Endothelial cell of umbilical vein (primary cell): ENCODE results near the gene PRDM11.

Experiments
- EZH2 ChIP-seq: IDR thresholded peaks from 2 replicates; pipeline ENCODE4 v1.6.1; 2012; ENCODE audit warnings: borderline replicate concordance, low read depth, mild to moderate bottlenecking, moderate library complexity, low read length, inconsistent platforms; ENCODE audit not compliant: severe bottlenecking
- POLR2A ChIP-seq: IDR thresholded peaks from 2 replicates; pipeline ENCODE4 v1.6.1; 2012; ENCODE audit warnings: low read depth, mild to moderate bottlenecking, control low read depth, low read length
- TF ChIP-seq, protein P1 (sequence below), 2 donors: IDR thresholded peaks; 1 replicate in 1 of 2; 2 replicates in 1 of 2; pipeline ENCODE4 v1.5.1; 2011; ENCODE audit warnings: low read length in 2 of 2, mild to moderate bottlenecking in 2 of 2, moderate library complexity in 2 of 2, control low read depth in 1 of 2, inconsistent platforms in 1 of 2, low read depth in 1 of 2; ENCODE audit not compliant: insufficient read depth in 1 of 2; ENCODE audit errors: extremely low read depth in 1 of 2

DNA sequence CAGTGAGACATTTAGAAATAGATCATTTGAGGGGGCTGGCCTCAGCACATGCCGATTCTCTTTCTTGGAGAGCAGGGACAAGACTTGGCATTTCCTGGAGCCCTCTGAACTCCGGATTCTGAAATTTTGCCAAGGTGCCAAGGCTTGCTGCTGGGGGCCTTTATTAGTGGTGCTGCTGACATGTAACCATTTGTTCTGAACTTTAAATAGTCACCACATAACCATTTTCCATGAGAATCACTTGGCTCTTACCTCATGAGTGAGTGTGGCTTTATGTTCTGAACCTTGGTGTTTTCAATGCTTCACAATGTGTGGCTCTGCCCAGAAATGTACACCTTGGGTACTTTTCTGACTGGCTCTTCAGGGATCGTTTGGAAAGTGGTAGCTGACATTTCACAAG, 106.4 kb downstream of the PRDM11 start:
- TF ChIP-seq POLR2A, result no peak
- TF ChIP-seq EZH2, result no peak
- TF ChIP-seq, protein P1, sequence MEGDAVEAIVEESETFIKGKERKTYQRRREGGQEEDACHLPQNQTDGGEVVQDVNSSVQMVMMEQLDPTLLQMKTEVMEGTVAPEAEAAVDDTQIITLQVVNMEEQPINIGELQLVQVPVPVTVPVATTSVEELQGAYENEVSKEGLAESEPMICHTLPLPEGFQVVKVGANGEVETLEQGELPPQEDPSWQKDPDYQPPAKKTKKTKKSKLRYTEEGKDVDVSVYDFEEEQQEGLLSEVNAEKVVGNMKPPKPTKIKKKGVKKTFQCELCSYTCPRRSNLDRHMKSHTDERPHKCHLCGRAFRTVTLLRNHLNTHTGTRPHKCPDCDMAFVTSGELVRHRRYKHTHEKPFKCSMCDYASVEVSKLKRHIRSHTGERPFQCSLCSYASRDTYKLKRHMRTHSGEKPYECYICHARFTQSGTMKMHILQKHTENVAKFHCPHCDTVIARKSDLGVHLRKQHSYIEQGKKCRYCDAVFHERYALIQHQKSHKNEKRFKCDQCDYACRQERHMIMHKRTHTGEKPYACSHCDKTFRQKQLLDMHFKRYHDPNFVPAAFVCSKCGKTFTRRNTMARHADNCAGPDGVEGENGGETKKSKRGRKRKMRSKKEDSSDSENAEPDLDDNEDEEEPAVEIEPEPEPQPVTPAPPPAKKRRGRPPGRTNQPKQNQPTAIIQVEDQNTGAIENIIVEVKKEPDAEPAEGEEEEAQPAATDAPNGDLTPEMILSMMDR (IDR thresholded peaks at IDR 0.05; ENCODE audit: extremely low read depth in 1 of 2, insufficient read depth in 1 of 2, low read depth in 1 of 2, low read length in 2 of 2), result no peak
